GM10266 (cell line): ENCODE results near the gene DSCAM.

Experiments used
- DNase-seq: peaks from one replicate; pipeline ENCODE4 v3.0.0; 2012; ENCODE audit errors: extremely low spot score
- TF ChIP-seq, protein P1 (sequence below): IDR thresholded peaks from 2 replicates; pipeline ENCODE4 v1.5.1; 2012; ENCODE audit warnings: mild to moderate bottlenecking, low read depth; ENCODE audit not compliant: control insufficient read depth, insufficient read depth; ENCODE audit errors: missing control alignments

Gene DSCAM

GRCh38 chr21:40471103-40471502, 375.9 kb downstream of the DSCAM start:
- no peak for DNase-seq
- TF ChIP-seq, protein P1, sequence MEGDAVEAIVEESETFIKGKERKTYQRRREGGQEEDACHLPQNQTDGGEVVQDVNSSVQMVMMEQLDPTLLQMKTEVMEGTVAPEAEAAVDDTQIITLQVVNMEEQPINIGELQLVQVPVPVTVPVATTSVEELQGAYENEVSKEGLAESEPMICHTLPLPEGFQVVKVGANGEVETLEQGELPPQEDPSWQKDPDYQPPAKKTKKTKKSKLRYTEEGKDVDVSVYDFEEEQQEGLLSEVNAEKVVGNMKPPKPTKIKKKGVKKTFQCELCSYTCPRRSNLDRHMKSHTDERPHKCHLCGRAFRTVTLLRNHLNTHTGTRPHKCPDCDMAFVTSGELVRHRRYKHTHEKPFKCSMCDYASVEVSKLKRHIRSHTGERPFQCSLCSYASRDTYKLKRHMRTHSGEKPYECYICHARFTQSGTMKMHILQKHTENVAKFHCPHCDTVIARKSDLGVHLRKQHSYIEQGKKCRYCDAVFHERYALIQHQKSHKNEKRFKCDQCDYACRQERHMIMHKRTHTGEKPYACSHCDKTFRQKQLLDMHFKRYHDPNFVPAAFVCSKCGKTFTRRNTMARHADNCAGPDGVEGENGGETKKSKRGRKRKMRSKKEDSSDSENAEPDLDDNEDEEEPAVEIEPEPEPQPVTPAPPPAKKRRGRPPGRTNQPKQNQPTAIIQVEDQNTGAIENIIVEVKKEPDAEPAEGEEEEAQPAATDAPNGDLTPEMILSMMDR = no peak

DNA sequence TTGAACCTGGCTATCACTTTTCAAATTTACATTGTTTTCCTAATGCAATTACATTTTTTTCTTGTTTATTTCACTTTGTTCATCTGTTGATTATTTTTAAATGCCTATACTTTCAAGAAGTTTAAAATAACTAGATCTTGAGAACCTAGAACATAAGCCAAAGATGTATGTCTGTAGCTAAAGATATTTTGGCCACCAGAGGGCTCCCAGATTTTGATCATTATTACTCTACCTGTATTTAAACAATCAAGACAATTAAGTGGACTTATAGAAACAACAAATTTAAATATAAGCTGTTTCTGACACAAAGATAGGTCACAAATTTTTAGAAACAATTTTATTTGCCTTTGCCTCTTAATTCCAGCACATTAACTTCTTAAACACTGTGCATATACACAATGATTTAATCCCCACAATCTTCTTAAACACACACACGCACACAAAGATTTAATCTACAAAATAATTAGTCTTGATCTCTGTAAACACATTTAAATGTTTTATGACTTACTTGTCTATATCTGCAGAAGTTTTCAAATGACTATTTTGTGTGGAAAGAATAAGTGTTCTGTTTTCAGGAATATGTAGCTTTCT, 380.0 kb downstream of the DSCAM start:
- TF ChIP-seq, protein P1 = no peak
- no peak for DNase-seq

DNA sequence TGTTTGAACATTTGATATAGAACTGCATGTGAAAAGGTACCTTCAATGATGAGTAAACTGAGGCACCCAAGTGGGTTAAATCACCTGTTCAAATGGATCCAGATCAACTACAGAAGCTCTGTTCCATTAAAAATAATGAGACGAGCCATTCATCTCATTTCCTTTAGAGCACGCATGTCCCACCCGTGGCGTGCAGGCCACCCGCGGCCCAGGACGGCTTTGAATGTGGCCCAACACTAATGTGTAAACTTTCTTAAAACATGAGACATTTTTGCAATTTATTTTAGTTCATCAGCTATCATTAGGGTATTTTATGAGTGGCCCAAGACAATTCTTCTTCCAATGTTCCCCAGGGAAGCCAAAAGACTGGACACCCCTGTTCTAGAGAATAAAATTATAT, 381.6 kb downstream of the DSCAM start:
- TF ChIP-seq, protein P1 = no peak
- DNase-seq = no peak

DNA sequence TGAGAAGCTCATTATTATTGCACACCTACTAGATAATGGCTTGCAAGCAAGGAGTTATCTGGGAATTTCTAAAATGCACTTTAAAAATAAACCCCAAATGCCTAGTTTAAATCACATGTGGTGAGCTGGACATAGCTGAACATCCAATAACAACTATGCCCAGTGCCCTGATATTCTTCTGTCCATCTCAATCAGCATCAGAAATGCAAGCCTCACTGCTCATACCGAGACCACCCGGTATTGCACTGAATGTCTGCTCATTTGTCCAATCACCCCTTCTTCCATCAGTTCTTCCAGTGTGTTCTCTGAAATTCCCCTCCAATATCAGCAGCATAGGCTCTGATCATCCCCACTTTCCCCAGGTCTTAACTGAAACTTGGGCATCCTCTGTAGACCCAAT, 383.8 kb downstream of the DSCAM start:
- TF ChIP-seq, protein P1 = no peak
- no peak for DNase-seq

DNA sequence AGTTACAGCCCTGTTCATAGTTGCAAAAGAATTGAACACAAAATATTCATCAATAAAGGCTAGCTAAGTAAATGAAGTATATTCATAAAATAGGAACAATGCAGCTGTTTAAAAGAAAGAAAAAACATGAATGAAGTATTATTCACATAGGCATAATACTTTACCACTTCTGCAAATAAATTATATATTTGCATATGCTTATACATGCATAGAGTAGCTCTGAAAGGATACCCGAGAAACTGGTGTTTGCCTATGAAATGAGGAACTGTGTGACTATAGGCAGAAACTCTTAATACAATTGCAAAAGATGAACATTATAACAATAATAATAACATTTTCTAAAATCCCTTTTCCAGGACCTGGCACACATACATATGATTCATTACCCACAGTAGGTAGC, 385.9 kb downstream of the DSCAM start:
- no peak for DNase-seq
- TF ChIP-seq, protein P1 = no peak

DNA sequence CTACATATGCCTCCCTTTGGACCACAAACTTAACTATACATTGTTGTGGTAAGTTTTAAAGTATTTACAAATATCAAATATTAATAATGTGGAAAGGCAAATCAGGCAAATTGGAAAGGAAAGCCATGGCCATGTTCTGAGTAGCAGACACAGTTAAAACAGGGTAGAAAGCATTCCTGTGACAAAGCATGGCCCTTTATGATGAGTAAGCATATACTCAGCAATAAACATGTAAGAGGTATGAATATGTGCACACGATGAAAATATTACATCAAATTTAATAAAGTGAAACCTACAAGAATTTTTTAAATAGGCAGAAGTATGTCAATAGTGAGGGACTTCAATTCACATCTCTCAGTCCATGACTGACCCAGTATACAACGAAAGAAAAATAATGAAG, 389.2 kb downstream of the DSCAM start:
- TF ChIP-seq, protein P1 = no peak
- no peak for DNase-seq

GRCh38 chr21:40454057-40454456, 392.9 kb downstream of the DSCAM start:
- DNase-seq = no peak
- TF ChIP-seq, protein P1 = no peak
